DMS114 treated with DMSO at 0.1 percent for 48 hours (cell line): ENCODE data around the gene ETF1.
A peak's percentile ranks its signal among the peaks of the same experiment; 100 is the strongest.

ENCODE experiments used
- DNase-seq: peaks from one replicate; lab custom pipeline; 2025; ENCODE audit not compliant: unreplicated experiment; lab: John Stamatoyannopoulos, UW

The ETF1 gene

DNA sequence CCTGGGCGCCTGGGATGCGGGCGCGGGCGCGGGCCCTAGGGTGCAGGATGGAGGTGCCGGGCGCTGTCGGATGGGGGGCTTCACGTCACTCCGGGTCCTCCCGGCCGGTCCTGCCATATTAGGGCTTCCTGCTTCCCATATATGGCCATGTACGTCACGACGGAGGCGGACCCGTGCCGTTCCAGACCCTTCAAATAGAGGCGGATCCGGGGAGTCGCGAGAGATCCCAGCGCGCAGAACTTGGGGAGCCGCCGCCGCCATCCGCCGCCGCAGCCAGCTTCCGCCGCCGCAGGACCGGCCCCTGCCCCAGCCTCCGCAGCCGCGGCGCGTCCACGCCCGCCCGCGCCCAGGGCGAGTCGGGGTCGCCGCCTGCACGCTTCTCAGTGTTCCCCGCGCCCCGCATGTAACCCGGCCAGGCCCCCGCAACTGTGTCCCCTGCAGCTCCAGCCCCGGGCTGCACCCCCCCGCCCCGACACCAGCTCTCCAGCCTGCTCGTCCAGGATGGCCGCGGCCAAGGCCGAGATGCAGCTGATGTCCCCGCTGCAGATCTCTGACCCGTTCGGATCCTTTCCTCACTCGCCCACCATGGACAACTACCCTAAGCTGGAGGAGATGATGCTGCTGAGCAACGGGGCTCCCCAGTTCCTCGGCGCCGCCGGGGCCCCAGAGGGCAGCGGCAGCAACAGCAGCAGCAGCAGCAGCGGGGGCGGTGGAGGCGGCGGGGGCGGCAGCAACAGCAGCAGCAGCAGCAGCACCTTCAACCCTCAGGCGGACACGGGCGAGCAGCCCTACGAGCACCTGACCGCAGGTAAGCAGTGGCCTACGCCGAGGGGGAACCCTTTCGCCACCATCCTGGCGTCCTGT, 77.5 kb downstream of the ETF1 start, which contains the start of gene EGR1:
Gene EGR1, plus strand, starts transcription at position 219 of the 864 bp plus-strand sequence. Its CDS starts 283 bp downstream, at position 502.
- peak; percentile 92 for DNase-seq

GRCh38 chr5:138464388-138465260, 78.4 kb downstream of the ETF1 start:
- peak; percentile 95 for DNase-seq

DNA sequence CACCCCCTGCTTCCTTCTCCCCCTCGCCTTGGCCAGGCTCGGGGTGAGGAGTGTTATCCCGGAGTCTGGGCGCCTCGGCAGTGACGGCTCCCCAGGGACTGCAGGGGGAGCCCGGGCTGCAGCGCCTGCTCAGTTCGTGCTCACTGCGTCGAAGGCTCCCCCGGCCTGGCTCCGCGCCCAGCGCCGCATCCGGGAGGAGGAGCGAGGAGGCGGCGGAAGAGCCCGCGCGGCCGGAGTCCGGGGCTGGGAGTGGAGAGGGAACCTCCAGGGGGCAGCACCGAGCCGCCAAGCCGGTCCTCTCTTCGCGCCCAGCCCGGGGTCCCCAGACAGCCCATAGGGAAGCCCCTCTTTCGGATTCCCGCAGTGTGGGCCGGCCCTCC, 79.0 kb downstream of the ETF1 start:
- peak; percentile 81 for DNase-seq

- DNase-seq = no peak
These were observed 79.5 kb downstream of the ETF1 start for GRCh38 chr5:138463419-138464007.

DNA sequence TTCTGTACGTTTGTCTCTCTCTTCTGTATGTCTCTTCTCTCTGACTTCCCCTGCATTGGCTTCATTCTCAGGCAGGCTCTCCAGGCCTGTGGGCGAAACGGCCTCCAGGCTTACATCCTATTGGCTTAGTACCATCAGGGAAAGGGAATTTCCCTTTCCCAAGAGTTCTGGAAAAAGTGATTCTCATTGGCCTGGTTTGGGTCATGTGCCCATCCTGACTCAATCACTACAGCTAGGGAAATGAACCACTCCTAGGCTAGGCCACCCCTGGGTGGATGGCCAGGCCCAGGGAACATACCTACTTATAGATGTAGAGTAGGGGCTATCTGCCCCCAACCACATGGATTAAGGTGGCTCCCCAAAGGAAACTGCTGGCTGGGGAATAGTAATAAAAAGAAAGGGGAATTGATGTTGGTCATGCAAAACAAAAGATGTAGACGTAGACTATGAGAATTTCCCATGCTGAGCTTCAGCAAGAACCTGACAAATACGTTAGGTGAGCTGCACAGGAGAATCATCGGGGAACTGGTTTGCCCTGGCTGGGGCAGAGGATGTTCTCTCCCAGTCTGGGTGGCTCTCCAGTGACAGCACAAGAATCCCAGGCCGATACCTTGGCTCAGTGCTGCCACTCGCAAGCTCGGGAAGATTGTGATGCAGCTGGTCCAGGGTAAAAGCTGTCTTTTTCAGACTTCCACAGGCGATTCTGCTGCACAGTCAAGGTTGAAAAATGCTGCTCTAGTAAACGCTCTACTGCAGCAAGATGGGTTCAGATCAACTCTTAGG, 81.5 kb downstream of the ETF1 start:
- no peak for DNase-seq

GRCh38 chr5:138460032-138460693, 82.9 kb downstream of the ETF1 start:
- DNase-seq = no peak

GRCh38 chr5:138459311-138459933, 83.6 kb downstream of the ETF1 start:
- DNase-seq = no peak

GRCh38 chr5:138458856-138459255, 84.2 kb downstream of the ETF1 start:
- DNase-seq = no peak

DNA sequence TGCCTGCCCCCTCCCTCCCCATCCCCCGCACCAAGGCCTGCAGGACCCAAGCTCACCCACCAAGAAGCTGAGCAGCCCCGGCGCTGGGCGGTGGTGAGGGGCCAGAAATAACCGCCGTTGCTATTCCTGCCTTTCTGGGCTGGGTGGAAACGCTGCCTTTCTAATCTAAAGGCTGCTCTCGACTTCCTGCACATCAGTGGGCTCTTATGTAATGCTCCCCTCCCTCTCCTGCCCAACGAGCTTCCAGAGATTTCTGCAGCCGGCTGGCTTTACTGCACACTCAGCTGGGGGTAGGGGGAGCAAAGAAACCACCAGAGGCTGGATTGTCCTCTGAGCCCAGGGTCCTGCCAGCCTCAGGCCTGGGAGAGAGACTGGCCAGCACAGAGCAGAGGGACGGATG, 84.7 kb downstream of the ETF1 start:
- DNase-seq = no peak

DNA sequence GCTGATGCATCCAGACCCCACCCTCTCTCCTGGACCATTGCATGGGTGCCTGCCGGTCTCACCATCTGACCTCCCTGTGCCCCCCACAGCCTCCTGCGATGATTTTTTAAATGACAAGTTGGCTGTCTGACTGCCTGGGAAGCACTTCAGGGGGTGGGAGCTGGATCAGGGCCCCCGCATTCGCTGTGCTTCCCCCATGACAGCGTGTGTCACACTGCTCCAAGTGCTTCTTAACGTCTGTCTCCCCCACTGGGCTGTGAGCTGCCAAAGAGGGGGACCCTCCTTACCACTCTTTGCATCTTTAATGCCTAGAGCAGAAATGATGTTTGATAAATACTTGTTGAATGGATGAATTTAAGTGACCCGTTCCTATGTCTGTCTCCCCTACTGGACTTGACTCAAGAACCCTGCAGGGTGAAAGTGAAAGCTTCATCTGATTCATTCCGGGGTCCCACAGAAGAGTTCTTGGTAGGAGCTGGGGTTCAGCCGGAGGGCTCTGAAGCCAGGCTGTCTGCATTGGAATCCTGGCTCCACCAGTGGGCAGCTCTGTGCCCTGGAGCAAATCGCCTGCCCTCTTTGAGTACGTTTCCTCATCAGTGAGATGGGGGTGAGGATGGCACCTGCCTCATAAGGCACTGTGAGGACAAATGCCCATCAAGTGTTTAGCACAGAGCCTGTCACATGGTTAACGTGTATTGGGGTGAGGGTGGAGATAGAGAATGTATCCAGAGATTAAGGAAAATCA, 85.3 kb downstream of the ETF1 start:
- DNase-seq = no peak
